OCI-LY1 (cell line): ENCODE data around the gene ZFP90.

Experiments used
- CTCF ChIP-seq: fragments of 200-600 bp; sonication (generic), shearing (Covaris generic); IDR thresholded peaks from 2 replicates; pipeline ENCODE4 v1.5.1; 2017; ENCODE audit warnings: mild to moderate bottlenecking, antibody characterized with exemption, low read length, moderate library complexity, mixed read lengths
- EZH2 ChIP-seq: fragments of 200-600 bp; sonication (generic), shearing (Covaris generic); IDR thresholded peaks from 2 replicates; pipeline ENCODE4 v1.8.0; 2017; ENCODE audit warnings: borderline replicate concordance, mixed run types, mild to moderate bottlenecking, antibody characterized with exemption, low read length, moderate library complexity, mixed read lengths

- TF ChIP-seq CTCF (no peak), EZH2 (no peak)
These were observed 68.4 kb downstream of the ZFP90 start for GRCh38 chr16:68607443-68607842.
